GM23248 (cell line): Measurements from ENCODE around the gene TRIO. TPM values are rescaled to one million over a fixed set of nuclear protein-coding genes. Genes with fewer than 3 reads are reported as not detected.

ENCODE experiments used
- DNase-seq: peaks from one replicate; pipeline ENCODE4 v3.0.0-alpha.2; 2015
- H2AFZ ChIP-seq: fragments of 200-600 bp; sonication (generic); 2 replicates; pipeline ENCODE4 v1.6.1; 2016; ENCODE audit warnings: antibody characterized with exemption
- H3F3A ChIP-seq: fragments of 200-600 bp; sonication (generic); 2 replicates; pipeline ENCODE4 v1.6.1; 2016; ENCODE audit warnings: mild to moderate bottlenecking, antibody characterized with exemption, mixed run types; ENCODE audit not compliant: insufficient read depth
- H3K27ac ChIP-seq: fragments of 200-600 bp; sonication (generic); 2 replicates; pipeline ENCODE4 v1.5.1; 2016; ENCODE audit warnings: mild to moderate bottlenecking
- H3K27me3 ChIP-seq: fragments of 200-600 bp; sonication (generic); replicated peaks from 2 replicates; pipeline ENCODE4 v1.6.1; 2016; ENCODE audit warnings: mild to moderate bottlenecking; ENCODE audit not compliant: insufficient read depth
- H3K36me3 ChIP-seq: fragments of 200-600 bp; sonication (generic); 2 replicates; pipeline ENCODE4 v1.6.1; 2016; ENCODE audit warnings: low read depth, mild to moderate bottlenecking
- H3K4me1 ChIP-seq: fragments of 200-600 bp; sonication (generic); 2 replicates; pipeline ENCODE4 v1.6.1; 2016; ENCODE audit warnings: mild to moderate bottlenecking; ENCODE audit not compliant: insufficient read depth
- H3K4me2 ChIP-seq: fragments of 200-600 bp; sonication (generic); one replicate; pipeline ENCODE4 v1.6.1; 2016; ENCODE audit warnings: mild to moderate bottlenecking; ENCODE audit not compliant: unreplicated experiment
- H3K4me3 ChIP-seq: fragments of 200-600 bp; sonication (generic); 2 replicates; pipeline ENCODE4 v1.5.1; 2016; ENCODE audit warnings: mild to moderate bottlenecking
- H3K79me2 ChIP-seq: fragments of 200-600 bp; sonication (generic); 2 replicates; pipeline ENCODE4 v1.6.1; 2016; ENCODE audit warnings: mild to moderate bottlenecking; ENCODE audit not compliant: insufficient read depth
- H3K9ac ChIP-seq: fragments of 200-600 bp; sonication (generic); 2 replicates; pipeline ENCODE4 v1.6.1; 2016; ENCODE audit warnings: mild to moderate bottlenecking
- H3K9me2 ChIP-seq: fragments of 200-600 bp; sonication (generic); 2 replicates; pipeline ENCODE4 v1.6.1; 2016; ENCODE audit warnings: mixed run types, mild to moderate bottlenecking, moderate library complexity; ENCODE audit not compliant: insufficient read depth
- H3K9me3 ChIP-seq: fragments of 200-600 bp; sonication (generic); one replicate; pipeline ENCODE4 v1.6.1; 2017; ENCODE audit warnings: low read depth
- H4K20me1 ChIP-seq: fragments of 200-600 bp; sonication (generic); 2 replicates; pipeline ENCODE4 v1.6.0; 2016; ENCODE audit not compliant: insufficient read depth
- EZH2 ChIP-seq: fragments of 200-600 bp; sonication (generic); IDR thresholded peaks from 2 replicates; pipeline ENCODE4 v1.6.1; 2018; ENCODE audit warnings: antibody characterized with exemption, mild to moderate bottlenecking; ENCODE audit not compliant: insufficient read depth, poor library complexity, severe bottlenecking
- EZH2phosphoT487 ChIP-seq: fragments of 200-600 bp; sonication (generic); IDR thresholded peaks from 2 replicates; pipeline ENCODE4 v1.6.1; 2018; ENCODE audit warnings: antibody characterized with exemption, moderate library complexity, mild to moderate bottlenecking, low read depth; ENCODE audit not compliant: insufficient read depth
- WGBS, 2 experiments: methylation state at CpG; one replicate each; pipeline ENCODE4 v1.1.6; 2015 to 2017; ENCODE audit warnings: low lambda C conversion rate in 2 of 2, low coverage in 1 of 2; ENCODE audit errors: missing lambda C conversion rate in 2 of 2; 5-methylcytosine and 5-hydroxymethylcytosine counted together
- in situ Hi-C: fragments of 300-500 bp; cut with MboI; formaldehyde crosslinking; loops from 2 replicates; pipeline ENCODE4 v1.15.0; 2020
- polyA plus RNA-seq: library from polyadenylated mRNA; unstranded; fragments of >200 nt; fragmentation: Nextera tagmentation; extraction: Ambion mirVana; gene quantifications from 2 replicates; pipeline ENCODE4 v1.2.1, GENCODE V29; 2016
- total RNA-seq: library from RNA; depleted of rRNA; stranded (reverse); fragments of >200 nt; shearing (Covaris generic); gene quantifications from 2 replicates; pipeline ENCODE4 v1.2.3, GENCODE V29; 2014

The TRIO gene
- total and polyA plus RNA-seq, 2 experiments from 2014 or later, result 28.1 to 198 TPM

DNA sequence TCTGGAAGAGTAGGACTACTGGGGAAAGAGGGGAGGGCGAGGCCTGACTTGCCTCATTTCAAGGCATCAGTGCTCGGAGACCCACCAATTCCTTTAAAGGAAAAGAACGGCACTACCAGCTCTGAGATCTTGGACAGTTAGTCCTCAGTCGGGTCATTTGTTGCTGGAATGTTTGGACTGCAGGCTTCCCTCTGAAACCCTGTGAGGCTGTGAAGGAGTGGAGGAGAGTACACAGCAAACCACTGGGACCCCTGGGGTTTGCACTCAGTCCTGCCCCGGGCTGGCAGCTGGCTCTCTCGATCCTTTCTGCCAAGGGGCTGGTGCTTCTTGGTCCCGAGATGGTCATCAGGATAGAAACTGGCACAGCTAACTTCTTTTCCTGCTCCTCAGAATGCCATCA is 194.5 kb downstream of the TRIO start:
- Histone ChIP-seq H3K9ac (no peak overlapping the region), H3K79me2 (peaks cover 100% of the 10 kb centered on the region), H4K20me1 (peaks cover 17% of the 10 kb centered on the region; the same call in 1 of the 2 replicates), H3K4me1 (peaks cover 11% of the 10 kb centered on the region; the same call in 1 of the 2 replicates), H3F3A (peaks cover 90% of the 10 kb centered on the region), H3K9me2 (no peaks in the 10 kb centered on the region), H3K4me2 (no peak overlapping the region), H3K27me3 (no peaks in the 10 kb centered on the region), H3K9me3 (no peaks in the 10 kb centered on the region), H3K36me3 (peaks cover 77% of the 10 kb centered on the region), H3K4me3 (no peak overlapping the region), H3K27ac (no peak overlapping the region), H2AFZ (no peak overlapping the region)
- TF ChIP-seq EZH2phosphoT487 (no peak), EZH2 (no peak)
- 97% methylated on average over 7 of the region's 7 CpGs for WGBS, 2 experiments
- in situ Hi-C loops, result no loop called here
- no peak for DNase-seq

DNA sequence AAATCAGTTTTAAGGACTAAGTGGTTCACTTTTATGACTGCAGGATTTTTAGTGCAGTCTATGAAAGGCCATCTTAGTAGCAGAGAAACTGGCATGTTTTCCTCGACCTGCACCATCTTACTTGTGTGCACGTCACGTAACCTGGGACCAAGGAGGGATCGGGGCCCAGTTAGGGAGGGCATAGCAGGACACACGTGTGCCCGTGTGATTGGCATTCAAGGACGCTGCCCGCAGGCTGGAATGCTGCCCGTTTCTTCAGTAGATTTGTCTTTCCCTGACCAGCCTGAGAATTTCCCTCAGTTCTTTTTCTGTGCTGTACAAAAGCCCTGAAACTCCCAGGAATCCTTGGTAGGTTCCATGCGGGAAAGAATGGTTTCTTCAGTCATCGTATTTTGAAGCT is 196.3 kb downstream of the TRIO start:
- Histone ChIP-seq H3K4me2 (no peak overlapping the region), H3K27ac (peak overlapping the region; percentile 27), H3K27me3 (no peaks in the 10 kb centered on the region), H3K4me1 (peaks cover 11% of the 10 kb centered on the region; the same call in 1 of the 2 replicates), H3K9me3 (no peaks in the 10 kb centered on the region), H3K4me3 (no peak overlapping the region), H3K36me3 (peaks cover 80% of the 10 kb centered on the region), H3K79me2 (peaks cover 100% of the 10 kb centered on the region), H4K20me1 (peaks cover 17% of the 10 kb centered on the region; the same call in 1 of the 2 replicates), H3K9me2 (no peaks in the 10 kb centered on the region), H3F3A (peaks cover 86% of the 10 kb centered on the region), H3K9ac (no peak overlapping the region), H2AFZ (no peak overlapping the region)
- DNase-seq, result no peak
- TF ChIP-seq EZH2phosphoT487 (no peak), EZH2 (no peak)
- in situ Hi-C loops, result no loop called here
- WGBS, 2 experiments, result 87 to 89% methylated on average over 11 of the region's 11 CpGs

DNA sequence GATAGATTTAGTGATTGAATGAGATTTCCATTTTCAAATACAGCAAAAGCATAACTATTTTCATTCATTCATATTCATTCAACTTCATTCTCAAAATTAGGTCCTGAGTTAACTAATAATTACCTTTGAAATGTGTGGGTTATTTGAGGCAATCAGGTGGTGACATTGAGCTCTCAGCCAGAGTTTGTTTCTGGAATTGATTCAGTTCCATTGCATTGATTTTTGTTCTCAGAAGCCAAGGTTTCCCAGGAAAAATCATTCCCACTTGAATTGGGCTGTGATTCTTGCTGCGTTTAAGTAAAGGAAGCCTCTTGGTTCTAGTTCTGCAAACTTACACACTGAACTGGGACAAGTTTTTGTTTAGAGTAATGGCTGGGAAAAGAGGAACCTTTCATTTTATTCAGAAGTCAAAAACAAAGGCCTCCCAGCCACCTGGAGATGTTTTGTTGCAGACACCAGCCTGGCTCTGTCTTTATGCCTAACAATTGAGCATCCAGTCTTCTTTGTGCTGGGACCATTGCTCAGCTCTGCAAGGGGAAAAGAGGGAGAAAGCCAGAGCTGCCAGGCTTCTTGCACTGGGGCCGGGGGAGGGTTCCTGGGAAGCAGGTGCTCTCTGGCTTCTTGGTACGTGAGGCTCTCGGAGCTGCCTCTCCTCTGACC is 198.6 kb downstream of the TRIO start:
- Histone ChIP-seq H3K4me1 (peaks cover 11% of the 10 kb centered on the region; the same call in 1 of the 2 replicates), H3K9me3 (no peaks in the 10 kb centered on the region), H3K4me3 (no peak overlapping the region), H3K4me2 (no peak overlapping the region), H3K27me3 (no peaks in the 10 kb centered on the region), H4K20me1 (peaks cover 12% of the 10 kb centered on the region; the same call in 1 of the 2 replicates), H3K9me2 (no peaks in the 10 kb centered on the region), H3K36me3 (peaks cover 88% of the 10 kb centered on the region), H3K9ac (no peak overlapping the region), H3K27ac (peak overlapping the region; percentile 34), H2AFZ (no peak overlapping the region), H3F3A (peaks cover 88% of the 10 kb centered on the region), H3K79me2 (peaks cover 100% of the 10 kb centered on the region)
- in situ Hi-C loops, result no loop called here
- TF ChIP-seq EZH2phosphoT487 (no peak), EZH2 (no peak)
- WGBS, 2 experiments, result 83 to 85% methylated on average over 4 of the region's 4 CpGs
- DNase-seq, result no peak

DNA sequence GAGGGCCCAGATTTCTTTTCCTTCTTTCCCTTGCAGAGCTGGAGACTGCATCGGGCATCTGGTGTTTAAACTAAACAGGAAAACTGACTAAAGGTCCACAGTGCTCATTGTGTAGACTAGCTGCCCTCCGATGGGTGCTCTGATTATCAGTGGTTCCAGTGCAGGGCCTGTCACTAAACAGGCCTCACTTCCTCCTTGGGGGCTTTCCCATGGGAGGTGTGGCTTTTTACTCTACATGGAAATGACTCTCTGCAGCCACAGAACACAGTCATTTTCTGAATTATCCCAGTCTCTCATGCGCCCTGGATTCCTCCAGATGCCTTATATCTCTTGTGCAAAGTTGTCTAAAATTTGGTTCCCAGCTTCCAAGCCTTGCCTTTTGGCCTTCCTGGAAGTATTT is 199.2 kb downstream of the TRIO start:
- TF ChIP-seq EZH2 (no peak), EZH2phosphoT487 (no peak)
- DNase-seq, result peak; percentile 39
- peak overlapping the region; percentile 34 for H3K27ac ChIP-seq

More for the DNA sequence above, 199.2 kb downstream of the TRIO start:
- 53 to 65% methylated on average over 3 of the region's 3 CpGs for WGBS, 2 experiments
- Histone ChIP-seq H3K9me3 (no peaks in the 10 kb centered on the region), H3K4me3 (no peak overlapping the region), H3K36me3 (peaks cover 83% of the 10 kb centered on the region), H3K4me2 (no peak overlapping the region), H3K4me1 (peaks cover 11% of the 10 kb centered on the region; the same call in 1 of the 2 replicates), H3K9me2 (no peaks in the 10 kb centered on the region), H3K79me2 (peaks cover 98% of the 10 kb centered on the region), H4K20me1 (peaks cover 12% of the 10 kb centered on the region; the same call in 1 of the 2 replicates), H2AFZ (no peak overlapping the region), H3F3A (peaks cover 84% of the 10 kb centered on the region), H3K9ac (no peak overlapping the region), H3K27me3 (no peaks in the 10 kb centered on the region)
- in situ Hi-C loops, result no loop called here
